Measurements from ENCODE around the gene NUP160. TPM values are rescaled to one million over a fixed set of nuclear protein-coding genes. Genes with fewer than 3 reads are reported as not detected.

NUP160 gene
- total and polyA plus RNA-seq, 2 of the 13 experiments (the other 11 are each of a cell fraction or from before 2014, with no cell fraction given): 28.3 to 43.5 TPM

- TF ChIP-seq ZNF646 (CRISPR knock-in tag; IDR thresholded peaks at IDR 0.05): no peak
- TF ChIP-seq MED1 (CRISPR knock-in tag; IDR thresholded peaks at IDR 0.05): peak; percentile 69
- peak; percentile 33; the same call in 1 of the 2 replicates for TF ChIP-seq RARA (CRISPR knock-in tag; IDR thresholded peaks at IDR 0.05)
- 0 out of 2 replicates have a peak, but pooled peaks have one; percentile 67 for TF ChIP-seq BRCA1 (CRISPR knock-in tag; IDR thresholded peaks at IDR 0.05)
- TF ChIP-seq TBX2 (CRISPR knock-in tag; IDR thresholded peaks at IDR 0.05; ENCODE audit: borderline replicate concordance): peak; percentile 75; the same call in 1 of the 2 replicates
- peak; percentile 96 for TF ChIP-seq TAF1 (CRISPR knock-in tag; IDR thresholded peaks at IDR 0.05)
- TF ChIP-seq ARID4A (CRISPR knock-in tag; IDR thresholded peaks at IDR 0.05; ENCODE audit: borderline replicate concordance): peak; percentile 97
- 0 out of 2 replicates have a peak, but pooled peaks have one; percentile 18 for TF ChIP-seq HCFC1 (IDR thresholded peaks at IDR 0.05; ENCODE audit: low read depth, low read length)
- TF ChIP-seq IKZF1 (IDR thresholded peaks at IDR 0.05): no peak
- peak; percentile 41; the same call in 1 of the 2 replicates for TF ChIP-seq ZBTB10 (CRISPR knock-in tag; IDR thresholded peaks at IDR 0.05; ENCODE audit: borderline replicate concordance)
- peak; percentile 93 for TF ChIP-seq ZSCAN21 (CRISPR knock-in tag; IDR thresholded peaks at IDR 0.05; ENCODE audit: borderline replicate concordance)
- TF ChIP-seq ZBTB2 (CRISPR knock-in tag; IDR thresholded peaks at IDR 0.05; ENCODE audit: low read depth): peak; percentile 65; the same call in 1 of the 2 replicates
- TF ChIP-seq ZZZ3 (CRISPR knock-in tag; IDR thresholded peaks at IDR 0.05; ENCODE audit: borderline replicate concordance): peak; percentile 16; the same call in 1 of the 2 replicates
Observed at GRCh38 chr11:47847892-47848699, at the start of gene NUP160 (continued).

Measured in HepG2 (cell line).